DND-41 (cell line): ENCODE data around the gene OLFML2A.

Experiments
- EZH2 ChIP-seq: IDR thresholded peaks from 3 replicates; pipeline ENCODE4 v1.6.1; 2012; ENCODE audit warnings: borderline replicate concordance, low read depth, mild to moderate bottlenecking, moderate library complexity, low read length, inconsistent platforms; ENCODE audit not compliant: severe bottlenecking
- TF ChIP-seq, protein P1 (sequence below): IDR thresholded peaks from 2 replicates; pipeline ENCODE4 v1.5.1; 2012; ENCODE audit warnings: borderline replicate concordance, low read length, moderate library complexity, mild to moderate bottlenecking; ENCODE audit not compliant: poor library complexity, severe bottlenecking; ENCODE audit errors: extremely low read depth

- TF ChIP-seq EZH2 = no peak
- TF ChIP-seq, protein P1, sequence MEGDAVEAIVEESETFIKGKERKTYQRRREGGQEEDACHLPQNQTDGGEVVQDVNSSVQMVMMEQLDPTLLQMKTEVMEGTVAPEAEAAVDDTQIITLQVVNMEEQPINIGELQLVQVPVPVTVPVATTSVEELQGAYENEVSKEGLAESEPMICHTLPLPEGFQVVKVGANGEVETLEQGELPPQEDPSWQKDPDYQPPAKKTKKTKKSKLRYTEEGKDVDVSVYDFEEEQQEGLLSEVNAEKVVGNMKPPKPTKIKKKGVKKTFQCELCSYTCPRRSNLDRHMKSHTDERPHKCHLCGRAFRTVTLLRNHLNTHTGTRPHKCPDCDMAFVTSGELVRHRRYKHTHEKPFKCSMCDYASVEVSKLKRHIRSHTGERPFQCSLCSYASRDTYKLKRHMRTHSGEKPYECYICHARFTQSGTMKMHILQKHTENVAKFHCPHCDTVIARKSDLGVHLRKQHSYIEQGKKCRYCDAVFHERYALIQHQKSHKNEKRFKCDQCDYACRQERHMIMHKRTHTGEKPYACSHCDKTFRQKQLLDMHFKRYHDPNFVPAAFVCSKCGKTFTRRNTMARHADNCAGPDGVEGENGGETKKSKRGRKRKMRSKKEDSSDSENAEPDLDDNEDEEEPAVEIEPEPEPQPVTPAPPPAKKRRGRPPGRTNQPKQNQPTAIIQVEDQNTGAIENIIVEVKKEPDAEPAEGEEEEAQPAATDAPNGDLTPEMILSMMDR = no peak
These were observed 52.4 kb downstream of the OLFML2A start for GRCh38 chr9:124829334-124829669.
